GM19468 (cell line): Measurements from ENCODE around the gene WDR64.
"Not testable (repeated sequence)": the region's sequence is repeated elsewhere in the genome, so short reads cannot be mapped to it uniquely, and the experiment has no call there.

ENCODE experiments used
- ATAC-seq: cut with Tn5 transposase; IDR thresholded peaks from one replicate; pipeline ENCODE4 v1.9.1; 2021; ENCODE audit warnings: mild to moderate bottlenecking, moderate library complexity, moderate number of reproducible peaks; ENCODE audit not compliant: unreplicated experiment; ENCODE audit errors: extremely low read depth

Gene WDR64

DNA sequence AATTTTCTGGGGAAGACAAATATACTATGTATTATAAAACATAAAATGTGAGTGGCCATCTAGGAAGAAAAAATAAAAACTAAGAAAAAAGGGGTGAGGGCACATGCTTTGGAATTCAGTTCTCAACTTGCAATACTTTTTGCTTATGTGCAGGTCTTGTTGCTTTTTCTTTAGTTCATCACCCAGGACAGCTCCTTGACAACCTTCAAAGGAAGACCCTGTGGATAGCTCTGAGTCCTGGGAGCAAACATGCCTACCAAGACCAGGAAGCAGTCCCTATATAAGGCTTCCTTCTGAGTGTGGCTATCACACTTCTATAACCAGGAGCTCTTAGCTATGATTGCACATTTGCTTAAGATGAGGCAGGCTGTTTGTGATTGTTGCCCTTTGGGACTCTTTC is 78.0 kb downstream of the WDR64 start:
- no peak for ATAC-seq

DNA sequence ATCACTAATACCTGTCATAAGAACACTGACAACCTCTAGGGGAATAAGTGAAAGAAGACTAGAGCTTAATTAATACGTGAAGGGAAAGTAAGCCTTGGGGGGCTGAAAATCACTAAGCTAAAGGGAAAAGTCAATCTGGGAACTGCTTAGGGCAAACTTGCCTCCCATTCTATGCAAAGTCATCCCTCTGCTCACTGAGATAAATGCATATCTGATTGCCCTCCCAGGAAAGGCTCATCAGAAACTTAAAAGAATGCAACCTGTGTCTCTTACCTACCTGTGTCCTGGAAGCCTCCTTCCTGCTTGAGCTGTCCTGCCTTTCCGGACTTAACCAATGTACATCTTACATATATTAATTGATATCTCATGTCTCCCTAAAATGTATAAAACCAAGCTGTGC is 81.8 kb downstream of the WDR64 start:
- ATAC-seq: no peak

DNA sequence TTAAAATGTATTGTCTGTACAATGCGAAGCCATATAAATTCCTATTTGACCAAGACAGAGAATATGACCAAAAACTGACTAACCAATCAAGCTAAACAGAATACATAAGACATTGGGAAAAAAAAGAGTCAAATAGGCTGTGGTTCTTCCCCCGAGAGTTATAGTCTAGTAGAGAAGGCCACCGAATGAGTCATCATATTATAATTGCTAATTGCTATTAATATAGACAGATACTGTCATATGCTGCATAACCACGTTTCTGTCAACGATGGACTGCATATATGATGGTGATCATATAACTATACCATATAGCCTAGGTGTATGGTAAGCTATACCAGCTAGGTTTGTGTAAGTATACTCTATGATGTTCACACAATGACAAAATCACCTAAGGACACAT is 82.5 kb downstream of the WDR64 start:
- ATAC-seq: no peak

DNA sequence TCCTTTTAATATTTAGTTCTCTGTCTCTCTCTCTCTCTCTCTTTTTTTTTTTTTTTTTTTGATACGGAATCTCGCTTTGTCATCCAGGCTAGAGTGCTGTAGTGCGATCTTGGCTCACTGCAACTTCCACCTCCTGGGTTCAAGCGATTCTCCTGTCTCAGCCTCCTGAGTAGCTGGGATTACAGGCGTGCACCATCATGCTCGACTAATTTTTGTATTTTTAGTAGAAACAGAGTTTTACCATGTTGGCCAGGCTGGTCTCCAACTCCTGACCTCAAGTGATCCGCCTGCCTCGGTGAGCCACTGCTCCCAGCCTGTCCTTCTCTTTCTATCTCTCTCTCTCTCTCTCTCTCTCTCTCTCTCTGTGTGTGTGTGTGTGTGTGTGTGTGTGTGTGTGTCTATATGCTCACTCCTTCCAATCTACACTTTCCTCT is 83.4 kb downstream of the WDR64 start:
- ATAC-seq: not testable (repeated sequence)

DNA sequence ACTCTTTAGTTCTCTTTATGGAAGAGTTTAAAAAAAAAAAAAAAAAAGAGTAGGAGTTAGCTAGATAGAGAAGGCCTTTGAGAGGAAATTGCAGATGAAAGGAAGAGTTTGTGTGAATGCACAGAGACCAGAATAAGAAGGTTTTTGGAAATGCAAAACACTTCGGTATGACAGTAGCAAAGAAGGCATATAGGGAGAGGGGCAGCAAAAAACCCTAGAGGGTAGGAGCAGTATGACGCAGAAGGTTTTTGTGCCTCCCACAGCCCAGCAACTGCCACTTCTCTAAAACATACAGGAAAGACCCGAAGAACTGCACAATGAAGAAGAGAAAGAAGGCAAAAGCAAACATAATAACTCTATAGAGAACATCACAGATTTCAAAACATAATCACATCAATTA is 84.3 kb downstream of the WDR64 start:
- ATAC-seq: no peak

DNA sequence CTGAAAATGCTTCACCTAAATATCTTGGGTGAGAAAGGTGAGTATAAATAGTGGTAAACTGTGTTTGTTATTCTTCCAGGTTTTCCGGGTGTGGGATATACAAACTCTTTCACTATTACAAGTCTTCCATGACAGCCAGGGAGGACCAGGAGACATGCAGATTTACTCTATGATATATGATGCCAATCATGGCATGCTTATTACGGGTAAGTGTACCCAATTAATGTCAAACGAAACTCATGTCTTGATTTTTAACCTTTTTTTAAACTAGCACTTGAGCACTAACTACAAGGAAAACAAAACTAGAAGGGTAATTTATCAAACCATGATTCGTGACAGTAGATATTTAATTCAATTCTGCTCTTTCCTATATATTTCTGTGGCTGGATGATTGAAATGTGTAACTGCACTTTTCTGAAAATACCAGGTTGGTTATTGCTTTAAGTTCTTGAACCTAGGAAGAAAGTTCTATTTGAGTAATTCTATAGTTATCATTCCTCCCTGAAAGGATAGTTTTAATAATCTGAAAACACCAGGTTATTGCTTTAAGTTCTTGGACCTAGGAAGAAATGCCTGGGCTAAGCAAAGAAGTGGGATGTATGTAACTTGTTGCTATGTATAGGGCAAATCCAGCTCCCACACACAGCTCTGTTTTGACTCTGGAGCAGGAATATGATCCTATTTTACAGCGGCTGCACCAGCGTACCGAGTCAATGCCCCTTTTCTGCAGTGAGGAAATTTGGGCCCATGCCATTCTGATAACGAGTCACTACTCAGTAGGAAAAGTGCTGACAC is 86.4 kb downstream of the WDR64 start:
- no peak for ATAC-seq

DNA sequence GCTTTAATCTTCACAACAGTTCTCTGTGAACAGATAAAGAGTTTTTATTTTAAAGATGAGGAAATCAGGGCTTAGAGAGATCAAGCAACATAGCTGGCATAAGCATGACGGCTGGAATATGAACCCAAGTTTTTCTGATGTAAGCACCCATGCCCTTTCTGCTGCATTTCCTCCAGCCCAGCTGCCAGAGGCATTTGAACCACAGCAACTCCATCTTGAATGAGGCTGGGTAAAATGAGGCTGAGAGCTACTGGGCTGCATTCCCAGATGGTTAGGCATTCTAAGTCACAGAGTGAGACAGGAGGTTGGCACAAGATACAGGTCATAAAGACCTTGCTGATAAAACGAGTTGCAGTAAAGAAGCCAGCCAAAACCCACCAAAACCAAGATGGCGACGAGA is 90.0 kb downstream of the WDR64 start:
- no peak for ATAC-seq

DNA sequence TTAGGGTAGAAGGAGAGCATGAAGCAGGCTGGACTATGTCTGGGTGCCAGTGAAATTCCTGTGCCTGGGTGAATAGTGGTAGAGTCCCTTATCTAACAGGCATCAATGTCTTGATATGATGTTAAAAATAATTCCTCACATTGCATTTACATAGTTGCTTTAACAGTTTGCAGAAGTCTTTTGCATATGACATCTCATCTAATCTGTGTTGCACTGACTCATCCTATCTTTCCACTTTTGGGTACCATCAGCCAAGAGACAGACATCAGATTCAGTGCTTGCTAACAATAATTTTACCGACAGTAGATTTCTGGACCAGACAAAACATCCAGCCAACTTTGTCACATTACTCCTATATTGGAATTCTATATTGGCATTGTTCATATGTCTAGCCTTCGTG is 92.5 kb downstream of the WDR64 start:
- no peak for ATAC-seq

DNA sequence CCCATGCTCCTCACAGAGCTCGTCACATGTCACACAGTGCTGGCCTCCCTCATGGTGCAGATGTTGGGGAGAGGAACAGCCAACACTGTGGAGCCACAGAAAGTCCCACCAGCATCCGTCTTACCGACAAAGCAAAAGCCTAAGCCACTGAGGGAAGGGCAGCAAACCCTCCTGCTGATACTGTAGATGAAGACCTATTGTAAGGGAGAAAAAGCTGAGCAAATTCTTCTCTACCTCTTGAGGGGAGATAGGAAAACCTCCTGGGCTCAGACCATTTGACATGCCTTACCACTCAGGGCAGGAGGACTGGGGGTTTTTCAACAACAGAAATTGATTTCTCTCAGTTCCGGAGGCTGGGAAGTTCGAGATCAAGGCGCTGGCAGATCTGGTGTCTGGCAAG is 95.9 kb downstream of the WDR64 start:
- ATAC-seq: no peak

DNA sequence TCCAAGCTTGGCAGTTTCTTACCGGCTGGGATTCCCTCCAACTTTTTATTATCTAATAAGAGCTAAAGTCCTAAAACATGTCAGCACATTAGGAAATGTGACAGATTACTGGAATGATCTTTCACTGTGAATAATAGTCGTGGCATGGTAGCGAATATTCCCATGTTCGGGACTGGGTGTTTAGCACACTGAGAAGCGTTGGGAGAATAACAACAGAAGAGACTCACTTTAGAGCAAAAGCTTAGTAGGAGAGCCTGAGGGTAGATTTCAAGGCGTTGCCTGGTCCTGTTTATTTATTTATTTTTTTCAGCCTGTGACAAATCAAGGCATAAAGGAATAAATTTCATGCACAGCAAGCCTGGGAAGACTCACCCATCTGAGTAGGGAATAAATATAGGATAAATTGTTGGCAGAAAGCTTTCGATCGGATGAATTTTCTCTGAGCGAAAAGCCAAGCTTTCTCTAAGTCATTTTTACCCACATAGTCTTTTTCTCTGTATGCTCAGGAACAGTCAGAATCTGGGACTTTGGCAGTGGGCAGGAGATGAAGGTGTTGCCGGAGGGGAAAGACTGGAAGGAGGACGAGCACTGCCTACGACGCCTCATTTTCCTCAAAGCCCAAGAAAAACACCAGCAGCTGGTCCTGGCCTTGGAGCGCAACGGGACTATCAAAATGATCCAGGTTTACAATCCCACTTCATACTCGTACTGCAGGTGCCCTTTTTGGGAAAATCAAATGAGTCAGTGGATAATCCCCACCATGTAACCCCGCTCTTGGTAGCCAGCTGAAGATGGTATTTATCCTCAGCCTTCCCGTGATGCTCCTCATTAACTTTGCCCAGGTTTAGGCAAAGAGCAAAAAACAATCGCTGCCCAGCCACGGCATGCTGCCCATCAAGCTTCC is 97.2 kb downstream of the WDR64 start:
- no peak for ATAC-seq

DNA sequence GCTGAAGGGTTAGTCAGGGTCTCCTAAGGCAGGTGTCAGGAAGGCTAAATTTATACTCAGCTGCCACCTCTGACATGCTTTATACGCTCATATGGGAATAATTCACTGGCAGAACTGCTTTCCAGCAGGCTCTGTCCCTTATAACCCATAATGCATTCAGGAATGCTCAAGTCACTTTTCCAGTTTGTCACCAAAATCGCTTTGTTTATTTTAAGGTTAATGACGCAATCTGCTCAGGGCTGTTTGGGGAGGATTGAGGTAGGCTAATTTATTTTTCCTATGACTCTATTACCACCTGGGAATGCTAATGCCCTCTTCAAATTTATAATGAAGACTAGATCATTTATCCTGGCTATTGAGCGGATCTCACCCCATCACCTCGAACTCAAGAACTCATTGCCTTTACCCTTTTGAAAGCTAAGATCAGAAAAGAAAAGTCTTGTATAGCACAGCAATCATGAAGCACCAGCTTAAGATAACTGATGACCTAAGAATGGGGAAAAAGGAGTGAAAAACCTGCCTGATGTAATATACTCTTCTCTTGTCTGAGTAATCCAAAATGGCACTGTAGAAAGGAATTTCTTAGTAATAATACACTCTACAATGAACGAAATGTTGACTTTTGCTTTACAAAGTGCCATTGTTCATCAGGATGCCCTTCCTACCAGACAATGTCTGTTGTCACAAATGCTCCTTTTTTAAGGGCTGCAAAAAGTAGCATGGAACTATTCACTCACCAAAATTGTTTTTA is 98.0 kb downstream of the WDR64 start:
- ATAC-seq: no peak

DNA sequence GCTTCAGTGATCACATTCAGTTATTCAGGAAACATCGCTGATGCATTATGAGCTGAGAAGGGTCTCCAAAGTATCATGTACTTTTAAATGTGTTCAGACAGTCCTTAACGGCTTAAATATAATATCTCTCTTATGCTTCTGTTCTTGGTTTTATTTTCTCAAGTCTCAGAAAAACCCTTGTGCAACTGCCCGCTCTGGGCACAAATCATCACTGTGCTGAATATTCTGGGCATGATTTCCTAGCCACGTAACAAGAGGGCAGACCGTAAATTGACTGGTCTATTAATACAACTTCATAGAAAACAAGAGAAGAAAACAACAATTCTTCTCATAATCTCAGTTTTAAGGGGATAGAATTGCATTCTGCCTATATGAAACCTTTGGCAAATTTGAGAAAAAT is 99.4 kb downstream of the WDR64 start:
- no peak for ATAC-seq

DNA sequence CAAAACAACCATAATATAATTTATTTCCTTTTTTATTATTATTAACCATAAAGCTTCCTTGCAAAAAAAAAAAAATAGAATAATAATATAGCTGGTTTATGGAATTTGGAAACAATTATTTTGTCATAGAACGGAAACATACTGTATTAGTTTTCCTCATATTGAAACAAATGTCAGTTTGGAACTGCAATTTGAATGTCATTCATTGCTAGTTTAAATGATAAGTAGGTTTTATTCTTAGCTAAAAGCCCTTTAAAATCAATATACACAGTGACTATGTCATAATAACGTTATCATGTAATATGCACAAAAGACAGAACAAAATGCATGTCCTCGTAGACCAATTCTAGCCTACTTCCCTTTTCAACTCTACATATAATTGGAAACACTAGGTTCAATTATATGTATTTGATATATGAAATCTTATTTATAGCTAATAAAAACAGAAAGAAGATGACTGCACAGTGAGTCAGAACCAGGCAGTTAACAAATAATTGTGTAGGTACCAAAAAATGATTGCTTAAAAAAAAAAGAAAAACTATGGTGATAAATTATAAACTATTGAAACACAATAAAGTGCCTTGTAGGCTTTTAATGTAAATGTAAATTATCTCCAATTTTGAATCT is 110.7 kb downstream of the WDR64 start:
- ATAC-seq: no peak

DNA sequence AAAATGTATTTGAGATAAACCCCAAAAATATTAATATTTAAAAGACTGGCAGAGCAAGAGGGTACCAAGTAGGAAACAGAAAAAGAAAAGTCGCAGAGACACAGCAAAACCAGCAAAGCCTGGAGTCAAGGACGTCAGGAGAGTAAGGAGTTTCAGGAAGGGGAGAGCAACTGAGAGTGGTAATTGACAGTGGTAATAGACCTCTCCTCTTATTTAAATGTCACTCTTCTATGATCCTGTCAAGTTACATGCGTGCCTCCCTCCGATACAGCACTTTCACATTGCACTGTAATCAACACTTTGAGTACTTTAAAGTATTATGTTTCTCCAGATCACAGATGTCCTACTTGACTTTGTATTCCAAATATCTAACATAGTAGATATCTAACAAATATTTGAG is 113.3 kb downstream of the WDR64 start:
- ATAC-seq: no peak

DNA sequence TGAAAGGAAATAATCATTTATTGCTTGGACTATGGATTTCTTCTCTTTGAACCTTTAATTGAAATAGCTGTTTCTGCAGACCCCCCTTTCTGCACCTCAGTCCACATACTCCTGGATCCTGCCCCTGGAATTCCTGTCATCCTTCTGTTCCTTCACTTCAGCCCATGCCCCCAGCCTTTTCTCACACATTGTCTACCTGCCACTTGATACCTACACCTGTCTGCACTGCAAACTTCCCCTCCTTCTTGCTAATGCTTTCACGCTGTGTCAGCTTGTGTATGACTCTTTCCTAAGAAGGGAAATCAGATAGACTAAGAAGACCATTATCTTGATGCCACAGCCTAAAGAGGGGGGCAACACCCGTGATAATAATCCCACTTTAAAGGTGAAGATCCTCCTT is 115.7 kb downstream of the WDR64 start:
- no peak for ATAC-seq

DNA sequence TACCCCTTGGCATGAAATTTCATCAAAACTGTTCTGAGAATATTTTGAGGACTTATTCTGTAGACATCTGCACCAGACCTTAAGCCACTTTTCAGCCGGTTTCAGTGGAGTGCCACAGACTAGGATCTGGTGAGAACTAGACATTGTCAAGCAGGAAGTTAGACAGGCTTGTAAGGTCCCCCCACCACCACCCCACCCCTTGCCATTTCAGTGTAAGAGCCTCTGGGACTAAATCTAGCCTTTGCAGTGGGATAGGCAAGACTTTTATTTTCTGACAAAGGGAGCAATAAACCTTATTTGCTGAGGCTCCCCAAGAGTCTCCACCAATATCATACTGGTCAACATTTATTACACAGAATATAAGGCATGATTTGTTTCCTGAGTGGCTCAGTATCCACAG is 118.0 kb downstream of the WDR64 start:
- no peak for ATAC-seq

DNA sequence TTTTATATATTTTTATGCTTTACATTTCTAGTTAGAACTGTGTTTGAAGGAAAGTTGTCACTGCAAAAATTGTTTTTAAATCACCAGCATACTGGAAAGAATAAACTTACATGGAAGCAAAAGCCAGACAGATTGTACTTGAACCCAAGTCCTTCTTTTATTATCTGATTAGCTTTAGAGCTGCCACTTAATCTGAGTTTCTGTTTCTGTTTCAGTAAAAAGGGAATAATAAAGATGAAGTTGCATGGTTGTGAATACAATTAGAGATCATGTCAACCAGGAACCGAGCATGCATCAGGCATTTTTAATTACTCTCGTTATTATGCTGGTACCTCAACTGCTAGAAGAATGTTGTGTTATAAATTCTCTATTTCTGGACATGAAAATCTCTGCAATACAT is 119.0 kb downstream of the WDR64 start:
- no peak for ATAC-seq

DNA sequence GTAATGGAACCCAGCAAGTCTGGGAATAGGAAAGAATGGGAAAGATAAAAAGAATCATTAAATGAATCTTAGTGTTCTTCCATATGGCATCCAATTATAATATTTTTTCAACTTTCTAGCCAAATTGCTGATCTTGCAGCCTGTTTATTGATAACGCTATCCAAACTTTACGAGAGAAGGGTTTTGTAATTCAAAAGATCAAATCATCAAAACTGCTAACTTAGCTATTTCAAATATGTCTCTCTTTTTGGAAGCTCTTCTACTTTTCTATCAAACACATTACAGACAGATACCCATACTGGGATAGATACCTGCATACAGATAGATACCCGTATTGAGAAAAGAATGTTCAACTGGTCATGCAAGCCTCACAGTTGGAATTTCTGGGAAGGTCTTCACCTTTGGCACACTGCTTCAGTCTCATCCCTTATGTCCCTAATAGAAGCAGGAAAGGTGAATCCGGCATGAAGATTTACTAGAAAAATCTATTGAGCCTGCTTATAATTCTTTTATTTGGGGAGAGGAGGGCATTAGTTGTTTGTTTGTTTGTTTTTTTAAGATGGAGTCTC is 120.9 kb downstream of the WDR64 start:
- no peak for ATAC-seq

DNA sequence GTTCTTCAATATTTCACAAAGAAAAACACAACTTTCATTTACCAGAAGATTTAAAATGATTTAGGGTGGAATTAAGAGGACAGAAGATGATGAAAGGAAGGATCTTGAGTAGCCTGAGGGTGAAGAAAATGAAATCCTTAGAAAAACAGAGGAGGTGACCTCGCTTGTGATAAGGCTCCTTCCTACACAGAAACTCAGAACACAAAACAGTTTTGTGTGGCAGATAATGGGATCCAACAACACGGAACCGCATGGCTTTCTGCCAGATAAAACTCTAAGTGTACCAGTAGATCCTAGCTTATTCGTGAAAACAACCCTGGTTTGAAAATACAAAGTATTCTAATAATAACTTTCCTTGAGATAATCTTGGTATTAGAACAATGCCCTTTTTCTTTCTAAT is 121.9 kb downstream of the WDR64 start:
- ATAC-seq: no peak

DNA sequence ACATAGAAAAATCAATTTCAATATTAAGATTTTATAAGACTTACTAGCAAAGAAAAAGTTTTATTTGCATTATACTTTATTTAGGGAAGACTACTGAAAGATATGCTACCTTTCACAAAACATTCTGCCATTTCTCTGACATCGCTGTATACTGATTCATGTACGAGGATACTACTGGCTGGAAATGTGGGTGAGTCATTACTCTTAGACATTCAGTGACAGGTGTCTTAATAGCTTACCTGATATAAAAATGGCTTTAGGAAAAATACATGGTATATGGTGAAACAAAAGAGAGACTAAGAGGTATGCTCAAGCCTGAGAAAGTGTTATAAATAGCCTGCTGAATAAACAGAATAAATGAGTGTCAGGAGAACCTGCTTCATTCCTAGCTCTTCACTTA is 122.9 kb downstream of the WDR64 start:
- ATAC-seq: no peak
